Subcutaneous abdominal adipose tissue (tissue), 5 donors: ENCODE results near the gene RTEL1.
A peak's percentile ranks its signal among the peaks of the same experiment; 100 is the strongest.
"Not testable (repeated sequence)": the region's sequence is repeated elsewhere in the genome, so short reads cannot be mapped to it uniquely, and the experiment has no call there.

ENCODE experiments used
- H3K27ac ChIP-seq: one replicate; pipeline ENCODE4 v1.7.0; 2013; ENCODE audit warnings: low read depth, mild to moderate bottlenecking, inconsistent platforms, low read length, moderate library complexity
- H3K27me3 ChIP-seq, 5 donors: one replicate each; pipeline ENCODE4 v1.7.0; 2013; ENCODE audit warnings: low read length in 5 of 5, inconsistent platforms in 1 of 5; ENCODE audit not compliant: control insufficient read depth in 5 of 5, insufficient read depth in 4 of 5
- H3K36me3 ChIP-seq, 5 donors: one replicate each; pipeline ENCODE4 v1.7.0; 2013; ENCODE audit warnings: low read length in 5 of 5; ENCODE audit not compliant: control insufficient read depth in 5 of 5, insufficient read depth in 5 of 5
- H3K4me1 ChIP-seq, 5 donors: one replicate each; pipeline ENCODE4 v1.7.0; 2013; ENCODE audit warnings: low read length in 5 of 5, mild to moderate bottlenecking in 3 of 5, moderate library complexity in 1 of 5; ENCODE audit not compliant: control insufficient read depth in 5 of 5, insufficient read depth in 5 of 5
- H3K4me3 ChIP-seq, 5 donors: one replicate each; pipeline ENCODE4 v1.7.0; 2013; ENCODE audit warnings: low read length in 5 of 5, low read depth in 1 of 5
- H3K9ac ChIP-seq, 5 donors: one replicate each; pipeline ENCODE4 v1.7.0; 2013; ENCODE audit warnings: low read length in 5 of 5, mild to moderate bottlenecking in 4 of 5, moderate library complexity in 3 of 5
- H3K9me3 ChIP-seq, 5 donors: one replicate each; pipeline ENCODE4 v1.7.0; 2013; ENCODE audit warnings: low read length in 5 of 5; ENCODE audit not compliant: control insufficient read depth in 5 of 5
- donor health status: healthy.
- donor health status: healthy.
- donor health status: healthy.
- donor health status: healthy.
- donor health status: healthy.

RTEL1 gene

GRCh38 chr20:63650486-63650885 lies 7.6 kb upstream of the RTEL1 start:
- H3K9ac ChIP-seq, H3K36me3 ChIP-seq, H3K4me3 ChIP-seq, H3K9me3 ChIP-seq, H3K27ac ChIP-seq: not testable (repeated sequence)
- H3K4me1 ChIP-seq, result peaks cover 0 to 26% (median 17%) of the 10 kb centered on the region in 5 donors
- H3K27me3 ChIP-seq, result peaks cover 10 to 19% (median 16%) of the 10 kb centered on the region in 5 donors

GRCh38 chr20:63651942-63652191 lies 6.2 kb upstream of the RTEL1 start:
- Histone ChIP-seq H3K9ac (no peak overlapping the region), H3K4me3 (peak overlapping the region in 3 of 5 donors; percentile 47 to 60 (median 54)), H3K9me3 (no peaks in the 10 kb centered on the region), H3K27ac (no peak overlapping the region), H3K4me1 (peaks cover 0 to 26% (median 17%) of the 10 kb centered on the region in 5 donors), H3K36me3 (no peaks in the 10 kb centered on the region), H3K27me3 (peaks cover 10 to 19% (median 16%) of the 10 kb centered on the region in 5 donors)

GRCh38 chr20:63652192-63652980 lies 5.7 kb upstream of the RTEL1 start:
- Histone ChIP-seq H3K9ac (no peak overlapping the region), H3K4me1 (peaks cover 0 to 30% (median 22%) of the 10 kb centered on the region in 5 donors), H3K27me3 (peaks cover 10 to 19% (median 16%) of the 10 kb centered on the region in 5 donors), H3K9me3 (no peaks in the 10 kb centered on the region), H3K36me3 (no peaks in the 10 kb centered on the region), H3K4me3 (peak overlapping the region in 4 of 5 donors; percentile 47 to 60 (median 54)), H3K27ac (no peak overlapping the region)

GRCh38 chr20:63653041-63653973 lies 4.8 kb upstream of the RTEL1 start, which contains the start of gene STMN3:
TSS of gene STMN3 (minus strand) at chr20:63653424. CDS start at chr20:63653345, 79 bp downstream.
- peak within 1 kb of the TSS in 1 of 5 donors; percentile 35 for H3K9ac ChIP-seq
- no peak within 1 kb of the TSS for H3K27ac ChIP-seq
- H3K4me3 ChIP-seq, result peak within 1 kb of the TSS in 4 of 5 donors; percentile 47 to 60 (median 54)
- no peaks in the 10 kb centered on the region for H3K9me3 ChIP-seq
- no peaks in the 10 kb centered on the region for H3K36me3 ChIP-seq
- H3K27me3 ChIP-seq, result peaks cover 10 to 19% (median 16%) of the 10 kb centered on the region in 5 donors
- H3K4me1 ChIP-seq, result peaks cover 0 to 37% (median 28%) of the 10 kb centered on the region in 5 donors

- peaks cover 10 to 19% (median 16%) of the 10 kb centered on the region in 5 donors for H3K27me3 ChIP-seq
- no peaks in the 10 kb centered on the region for H3K36me3 ChIP-seq
- H3K9ac ChIP-seq, result no peak overlapping the region
- no peaks in the 10 kb centered on the region for H3K9me3 ChIP-seq
- H3K4me1 ChIP-seq, result peaks cover 3 to 43% (median 35%) of the 10 kb centered on the region in 5 donors
- peak overlapping the region in 2 of 5 donors; percentile 9 to 43 for H3K4me3 ChIP-seq
- no peak overlapping the region for H3K27ac ChIP-seq
Observed at GRCh38 chr20:63653974-63654668, 4.0 kb upstream of the RTEL1 start.

- no peak overlapping the region for H3K4me3 ChIP-seq
- no peak overlapping the region for H3K9ac ChIP-seq
- H3K27me3 ChIP-seq, result peaks cover 10 to 19% (median 16%) of the 10 kb centered on the region in 5 donors
- H3K9me3 ChIP-seq, result no peaks in the 10 kb centered on the region
- peaks cover 6 to 50% (median 41%) of the 10 kb centered on the region in 5 donors for H3K4me1 ChIP-seq
- H3K27ac ChIP-seq, result no peak overlapping the region
- peaks cover 0 to under 1% (median 0%) of the 10 kb centered on the region in 5 donors for H3K36me3 ChIP-seq
Observed at GRCh38 chr20:63655249-63655648, 2.9 kb upstream of the RTEL1 start.

- H3K36me3 ChIP-seq, result peaks cover 0 to 12% (median 9%) of the 10 kb centered on the region in 5 donors
- no peak overlapping the region for H3K4me3 ChIP-seq
- no peaks in the 10 kb centered on the region for H3K9me3 ChIP-seq
- H3K27me3 ChIP-seq, result peaks cover 8 to 15% (median 11%) of the 10 kb centered on the region in 5 donors
- H3K9ac ChIP-seq, result no peak overlapping the region
- H3K4me1 ChIP-seq, result peaks cover 6 to 50% (median 41%) of the 10 kb centered on the region in 5 donors
- H3K27ac ChIP-seq, result no peak overlapping the region
Observed at GRCh38 chr20:63656451-63656850, 1.7 kb upstream of the RTEL1 start.

GRCh38 chr20:63657260-63657936 lies 714 bp upstream of the RTEL1 start:
- H3K9me3 ChIP-seq, result no peaks in the 10 kb centered on the region

GRCh38 chr20:63658749-63659187 lies 656 bp downstream of the RTEL1 start:
- peak overlapping the region; percentile 78 to 86 (median 82) for H3K4me3 ChIP-seq
- peaks cover 0 to 33% (median 31%) of the 10 kb centered on the region in 5 donors for H3K36me3 ChIP-seq
- H3K4me1 ChIP-seq, result peaks cover 6 to 29% (median 27%) of the 10 kb centered on the region in 5 donors
- H3K9me3 ChIP-seq, result no peaks in the 10 kb centered on the region
- peaks cover 0 to 9% (median 0%) of the 10 kb centered on the region in 5 donors for H3K27me3 ChIP-seq
- H3K27ac ChIP-seq, result peak overlapping the region; percentile 92
- peak overlapping the region; percentile 3 to 91 (median 90) for H3K9ac ChIP-seq

More at GRCh38 chr20:63657260-63657936, 714 bp upstream of the RTEL1 start:
- H3K36me3 ChIP-seq, result peaks cover 0 to 21% (median 18%) of the 10 kb centered on the region in 5 donors
- peak overlapping the region in 4 of 5 donors; percentile 85 to 91 (median 90) for H3K9ac ChIP-seq
- H3K27ac ChIP-seq, result peak overlapping the region; percentile 92
- H3K4me3 ChIP-seq, result peak overlapping the region in 4 of 5 donors; percentile 78 to 86 (median 82)
- H3K4me1 ChIP-seq, result peaks cover 6 to 40% (median 34%) of the 10 kb centered on the region in 5 donors
- H3K27me3 ChIP-seq, result peaks cover 0 to 12% (median 2%) of the 10 kb centered on the region in 5 donors
